HFFc6 (cell line): ENCODE measurements around the gene HOXA9. TPM values are rescaled to one million over a fixed set of nuclear protein-coding genes. Genes with fewer than 3 reads are reported as not detected.

Source experiments
- DNase-seq: peaks from one replicate; pipeline ENCODE4 v3.0.0-alpha.2; 2018
- H3K27ac Mint-ChIP-seq: 2 replicates; pipeline ENCODE4 v1.8.0; 2020; ENCODE audit warnings: mild to moderate bottlenecking, mixed read lengths
- H3K27me3 Mint-ChIP-seq: 2 replicates; pipeline ENCODE4 v1.8.0; 2021; ENCODE audit warnings: mild to moderate bottlenecking, moderate library complexity, mixed read lengths; ENCODE audit not compliant: insufficient read depth
- H3K36me3 Mint-ChIP-seq: 2 replicates; pipeline ENCODE4 v1.8.0; 2021; ENCODE audit warnings: low read depth, mixed read lengths
- H3K4me1 Mint-ChIP-seq: 2 replicates; pipeline ENCODE4 v1.8.0; 2020; ENCODE audit warnings: low read depth, mixed read lengths
- H3K4me3 Mint-ChIP-seq: 2 replicates; pipeline ENCODE4 v1.8.0; 2020; ENCODE audit warnings: mild to moderate bottlenecking, moderate library complexity, mixed read lengths
- H3K9me3 Mint-ChIP-seq: 2 replicates; pipeline ENCODE4 v1.8.0; 2020; ENCODE audit warnings: mild to moderate bottlenecking, mixed read lengths
- total RNA-seq, 6 experiments: library from RNA; stranded (reverse); fragmentation: NEBNext Ultra II Directional; extraction: Animal tissue kit (Norgen Biotek cat#: 25700); gene quantifications; 2 replicates in 1 of 6; 3 replicates in 5 of 6; pipeline ENCODE4 v1.2.3, GENCODE V29; 2021
- TF ChIP-seq, protein P1 (sequence below): fragments of 200-600 bp; sonication (generic); IDR thresholded peaks from 2 replicates; pipeline ENCODE4 v1.5.0; 2021; ENCODE audit warnings: antibody characterized with exemption, mild to moderate bottlenecking

Gene HOXA9
- total RNA-seq, 6 experiments from 2014 or later, result 25.2 to 37.0 (median 26.7) TPM

DNA sequence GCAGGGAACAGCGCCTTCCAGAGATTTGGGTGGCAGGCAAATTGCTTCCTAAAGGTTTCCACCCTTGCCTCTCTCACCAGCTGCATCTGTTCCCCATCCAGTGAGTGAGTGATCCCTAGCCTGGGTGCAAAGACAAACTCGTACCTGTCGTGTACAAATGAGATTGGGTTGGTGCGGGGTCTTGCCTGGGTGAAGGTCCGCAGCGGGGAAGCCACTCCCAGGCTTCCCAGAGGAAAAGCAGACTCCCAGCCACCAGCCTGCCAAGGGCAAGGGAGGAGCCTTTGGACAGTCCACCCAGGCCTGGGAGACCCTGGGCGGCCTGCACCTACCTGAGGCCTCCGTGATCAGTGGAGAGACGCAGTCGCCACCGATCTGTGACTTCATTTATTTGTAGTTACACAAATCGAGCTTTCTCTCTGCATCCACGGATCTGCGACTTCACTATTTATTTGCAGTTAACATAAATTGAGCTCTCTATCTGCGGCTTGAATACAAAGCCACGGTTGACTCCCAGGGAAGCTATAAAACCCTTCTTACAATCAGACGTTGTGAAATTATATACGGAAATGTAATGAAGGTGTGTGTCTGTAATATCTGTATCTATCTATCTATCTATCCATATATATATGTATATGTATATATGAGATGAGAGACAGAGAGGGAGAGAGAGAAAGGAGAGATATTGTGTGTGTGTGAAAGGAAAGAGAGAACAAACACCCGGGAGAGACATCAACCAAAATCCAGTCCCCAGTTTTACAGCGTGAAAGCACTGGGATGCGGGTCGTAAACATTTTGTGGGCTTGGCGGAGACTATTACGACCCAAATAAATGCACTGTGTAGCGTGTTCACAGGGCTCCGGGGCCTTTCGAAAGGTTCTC, 5.8 kb downstream of the HOXA9 start:
- Mint-ChIP-seq H3K27ac (no peak overlapping the region), H3K27me3 (peaks cover 13% of the 10 kb centered on the region), H3K9me3 (no peaks in the 10 kb centered on the region), H3K36me3 (peaks cover 31% of the 10 kb centered on the region), H3K4me3 (no peak overlapping the region; the same call in 1 of the 2 replicates), H3K4me1 (peaks cover 13% of the 10 kb centered on the region)
- no peak for DNase-seq
- TF ChIP-seq, protein P1, sequence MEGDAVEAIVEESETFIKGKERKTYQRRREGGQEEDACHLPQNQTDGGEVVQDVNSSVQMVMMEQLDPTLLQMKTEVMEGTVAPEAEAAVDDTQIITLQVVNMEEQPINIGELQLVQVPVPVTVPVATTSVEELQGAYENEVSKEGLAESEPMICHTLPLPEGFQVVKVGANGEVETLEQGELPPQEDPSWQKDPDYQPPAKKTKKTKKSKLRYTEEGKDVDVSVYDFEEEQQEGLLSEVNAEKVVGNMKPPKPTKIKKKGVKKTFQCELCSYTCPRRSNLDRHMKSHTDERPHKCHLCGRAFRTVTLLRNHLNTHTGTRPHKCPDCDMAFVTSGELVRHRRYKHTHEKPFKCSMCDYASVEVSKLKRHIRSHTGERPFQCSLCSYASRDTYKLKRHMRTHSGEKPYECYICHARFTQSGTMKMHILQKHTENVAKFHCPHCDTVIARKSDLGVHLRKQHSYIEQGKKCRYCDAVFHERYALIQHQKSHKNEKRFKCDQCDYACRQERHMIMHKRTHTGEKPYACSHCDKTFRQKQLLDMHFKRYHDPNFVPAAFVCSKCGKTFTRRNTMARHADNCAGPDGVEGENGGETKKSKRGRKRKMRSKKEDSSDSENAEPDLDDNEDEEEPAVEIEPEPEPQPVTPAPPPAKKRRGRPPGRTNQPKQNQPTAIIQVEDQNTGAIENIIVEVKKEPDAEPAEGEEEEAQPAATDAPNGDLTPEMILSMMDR, result no peak

DNA sequence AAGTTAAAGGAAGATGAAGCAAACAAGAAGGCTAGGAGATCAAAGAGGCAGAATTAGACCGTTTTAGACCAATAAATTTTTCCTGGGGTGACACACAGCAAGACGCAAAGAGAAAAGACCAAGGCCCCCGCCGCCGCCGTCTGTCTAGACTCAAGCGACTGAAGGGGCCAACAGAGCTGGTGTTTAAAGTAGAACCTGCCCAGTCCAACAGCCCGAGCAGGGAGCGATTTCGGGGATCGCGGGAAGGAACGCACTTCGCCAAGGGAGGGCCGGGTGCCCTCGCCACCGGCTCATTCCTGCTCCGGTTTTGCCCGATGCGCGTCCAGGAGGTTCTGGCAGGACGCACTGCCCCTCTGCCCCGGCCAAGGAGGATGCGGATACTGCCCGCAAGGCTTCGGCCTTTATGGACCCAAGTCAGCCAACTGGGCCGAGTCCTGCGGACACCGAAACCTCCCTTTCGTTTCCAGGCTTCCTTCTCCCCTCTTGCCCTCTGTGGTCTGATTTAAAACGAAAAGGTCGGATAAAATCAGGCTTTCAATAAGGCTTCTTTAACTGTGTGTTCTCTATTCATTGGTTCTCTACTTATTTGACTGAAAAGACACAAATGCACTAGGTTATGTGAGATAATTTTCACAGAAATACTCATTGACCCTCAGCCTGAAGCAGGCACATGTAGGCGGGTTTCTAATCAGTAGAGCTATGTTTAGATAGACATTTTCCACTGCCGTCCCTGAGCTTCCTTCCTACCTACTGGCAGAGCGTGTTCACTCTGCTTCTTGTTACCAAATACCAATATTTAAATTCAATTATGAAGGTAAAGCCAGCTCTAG, 6.7 kb downstream of the HOXA9 start:
- no peak overlapping the region for H3K4me3 Mint-ChIP-seq
- H3K9me3 Mint-ChIP-seq, result no peaks in the 10 kb centered on the region
- TF ChIP-seq, protein P1, result no peak
- H3K36me3 Mint-ChIP-seq, result peaks cover 23% of the 10 kb centered on the region
- no peak overlapping the region for H3K27ac Mint-ChIP-seq
- peaks cover 22% of the 10 kb centered on the region for H3K4me1 Mint-ChIP-seq
- DNase-seq, result no peak
- H3K27me3 Mint-ChIP-seq, result peaks cover 13% of the 10 kb centered on the region

DNA sequence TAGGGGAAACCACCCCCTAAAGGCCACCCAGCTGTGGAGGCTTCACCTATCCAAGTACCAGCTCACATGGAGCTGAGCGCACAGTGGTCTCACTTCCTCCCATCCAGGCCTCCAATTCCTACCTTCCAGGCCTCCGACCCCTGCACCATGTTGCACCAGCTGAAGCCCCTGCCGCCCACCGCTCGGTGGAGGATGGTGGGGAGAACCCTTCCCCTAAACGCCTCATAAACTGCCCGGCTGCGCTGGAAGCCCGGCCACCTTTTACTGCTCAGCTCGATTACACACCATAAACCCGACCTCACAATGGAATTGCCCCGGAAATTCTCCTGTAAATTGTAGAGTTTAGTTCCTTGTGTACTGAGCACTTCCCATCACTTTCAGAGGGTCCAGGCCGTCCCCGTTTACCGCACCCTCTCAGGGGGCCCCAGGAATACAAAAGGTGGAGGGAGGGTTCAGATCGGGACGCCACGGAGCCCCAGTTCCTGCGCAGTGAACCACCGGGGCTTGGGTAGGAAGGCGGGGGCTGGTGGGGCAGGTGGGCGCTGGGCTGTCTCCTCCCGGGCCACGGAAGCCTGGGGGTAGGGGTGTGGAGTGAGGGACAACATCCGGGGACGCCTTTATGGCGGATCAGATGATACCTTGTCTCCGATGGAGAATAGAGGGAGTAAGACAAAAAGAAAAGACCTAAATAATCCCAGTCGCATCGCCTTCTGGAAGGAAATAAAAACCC, 7.5 kb downstream of the HOXA9 start:
- Mint-ChIP-seq H3K27ac (no peak overlapping the region), H3K4me1 (peaks cover 30% of the 10 kb centered on the region), H3K9me3 (no peaks in the 10 kb centered on the region), H3K27me3 (peaks cover 11% of the 10 kb centered on the region), H3K4me3 (no peak overlapping the region), H3K36me3 (peaks cover 15% of the 10 kb centered on the region)
- TF ChIP-seq, protein P1, result no peak
- no peak for DNase-seq

DNA sequence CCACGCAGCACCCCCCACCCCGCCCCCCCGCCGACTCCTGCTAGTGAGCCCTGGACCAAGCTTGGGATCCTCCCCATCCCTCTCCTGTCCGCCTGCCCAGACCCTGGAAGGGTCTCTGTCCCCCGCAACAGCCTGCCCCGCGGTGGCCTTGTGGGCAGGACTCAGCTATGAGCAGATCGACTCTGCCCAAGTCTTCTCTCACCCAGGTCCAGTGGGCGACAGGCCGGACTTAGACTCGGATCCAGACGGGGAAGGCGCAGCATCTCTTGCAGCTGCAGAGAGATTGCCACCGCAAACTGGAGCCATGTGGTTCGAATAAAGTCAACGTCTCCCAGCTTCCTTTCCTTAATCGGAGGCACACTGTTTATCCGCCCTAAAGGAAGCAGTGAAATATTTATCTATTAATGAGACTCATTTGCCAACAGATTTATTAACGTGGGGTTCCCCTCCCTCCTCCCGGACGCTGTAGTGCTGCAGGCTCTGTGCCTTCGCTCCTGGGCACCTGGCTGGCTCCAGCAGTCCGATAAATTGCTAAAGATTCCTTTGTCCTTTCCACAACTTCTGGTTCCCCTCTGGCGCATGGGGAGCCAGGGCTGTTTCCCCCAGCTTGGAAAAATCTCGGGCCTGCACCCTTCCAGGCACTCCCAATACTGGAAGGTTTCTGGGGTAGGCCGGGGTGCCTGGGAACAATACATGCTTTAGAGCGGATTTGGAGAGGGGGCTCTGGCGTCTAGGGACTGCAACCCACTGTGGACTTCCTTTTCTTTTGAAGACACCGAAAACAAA, 8.2 kb downstream of the HOXA9 start:
- TF ChIP-seq, protein P1, result no peak
- no peaks in the 10 kb centered on the region for H3K9me3 Mint-ChIP-seq
- peaks cover 7% of the 10 kb centered on the region for H3K36me3 Mint-ChIP-seq
- peak overlapping the region; percentile 91 for H3K4me3 Mint-ChIP-seq
- H3K27ac Mint-ChIP-seq, result no peak overlapping the region
- H3K4me1 Mint-ChIP-seq, result peaks cover 30% of the 10 kb centered on the region
- H3K27me3 Mint-ChIP-seq, result peaks cover 11% of the 10 kb centered on the region
- no peak for DNase-seq

DNA sequence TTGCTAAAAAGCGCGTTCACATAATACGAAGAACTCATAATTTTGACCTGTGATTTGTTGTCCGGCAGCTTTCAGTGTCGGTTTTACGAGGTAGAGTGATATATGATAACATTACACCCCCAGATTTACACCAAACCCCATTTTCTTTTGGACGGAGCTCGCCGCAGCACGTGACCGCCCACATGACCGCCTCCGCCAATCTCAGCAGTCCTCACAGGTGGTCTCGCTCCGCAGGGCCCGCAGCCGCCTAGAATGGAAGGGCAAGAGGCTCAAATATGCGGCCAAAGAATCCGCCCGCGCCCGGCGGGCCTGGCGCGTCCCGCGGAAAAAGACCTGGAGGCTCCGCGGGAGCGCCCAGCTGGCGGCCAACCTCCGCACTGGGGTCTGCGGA, 8.8 kb downstream of the HOXA9 start, which contains the start of gene HOXA7:
HOXA7 (minus strand) TSS at position 168 of the 391 bp plus-strand sequence; CDS start at position 38, 130 bp downstream.
- Mint-ChIP-seq H3K4me3 (peak within 1 kb of the TSS; percentile 91), H3K36me3 (peaks cover 5% of the 10 kb centered on the region), H3K9me3 (no peaks in the 10 kb centered on the region), H3K4me1 (peaks cover 34% of the 10 kb centered on the region), H3K27me3 (peaks cover 11% of the 10 kb centered on the region), H3K27ac (peak within 1 kb of the TSS; percentile 91)
- TF ChIP-seq, protein P1, result no peak
- DNase-seq, result peak; percentile 82
